Dendritic cell treated with granulocyte-macrophage colony-stimulating factor and Interleukin-4, amounts not matched to agents 40 ng/mL and 50 ng/mL, for 4 days (primary cell): ENCODE results near the gene HK1.
A peak's percentile ranks its signal among the peaks of the same experiment; 100 is the strongest.
"Not testable (repeated sequence)": the region's sequence is repeated elsewhere in the genome, so short reads cannot be mapped to it uniquely, and the experiment has no call there.

Source experiments
- H3K27ac Mint-ChIP-seq: one replicate; pipeline ENCODE4 v1.8.0; 2022; ENCODE audit warnings: mild to moderate bottlenecking, mixed read lengths
- H3K27me3 Mint-ChIP-seq: one replicate; pipeline ENCODE4 v1.8.0; 2022; ENCODE audit warnings: mild to moderate bottlenecking, mixed read lengths
- H3K36me3 Mint-ChIP-seq: one replicate; pipeline ENCODE4 v1.8.0; 2022; ENCODE audit warnings: low read depth, mixed read lengths
- H3K4me1 Mint-ChIP-seq: one replicate; pipeline ENCODE4 v1.8.0; 2022; ENCODE audit warnings: low read depth, mixed read lengths
- H3K4me3 Mint-ChIP-seq: one replicate; pipeline ENCODE4 v1.8.0; 2022; ENCODE audit warnings: mild to moderate bottlenecking, moderate library complexity, mixed read lengths
- H3K9me3 Mint-ChIP-seq: one replicate; pipeline ENCODE4 v1.8.0; 2022; ENCODE audit warnings: mixed read lengths
- intact Hi-C: fragments of 100-400 bp; cut with micrococcal nuclease; formaldehyde crosslinking; loops from one replicate; pipeline ENCODE4 v1.15.0; 2022

The HK1 gene

GRCh38 chr10:69445041-69445440, 166.7 kb downstream of the HK1 start:
- intact Hi-C loops = no loop called here
- H3K27ac Mint-ChIP-seq = peak overlapping the region; percentile 5
- H3K9me3 Mint-ChIP-seq = no peaks in the 10 kb centered on the region
- no peaks in the 10 kb centered on the region for H3K36me3 Mint-ChIP-seq
- H3K27me3 Mint-ChIP-seq = peaks cover 4% of the 10 kb centered on the region
- H3K4me1 Mint-ChIP-seq = peaks cover 72% of the 10 kb centered on the region
- H3K4me3 Mint-ChIP-seq = no peak overlapping the region

GRCh38 chr10:69446229-69446628, 167.9 kb downstream of the HK1 start:
- intact Hi-C loops = no loop called here
- H3K36me3 Mint-ChIP-seq = no peaks in the 10 kb centered on the region
- H3K9me3 Mint-ChIP-seq = no peaks in the 10 kb centered on the region
- peak overlapping the region; percentile 5 for H3K27ac Mint-ChIP-seq
- H3K4me3 Mint-ChIP-seq = no peak overlapping the region
- peaks cover 69% of the 10 kb centered on the region for H3K4me1 Mint-ChIP-seq
- H3K27me3 Mint-ChIP-seq = peaks cover 11% of the 10 kb centered on the region

- intact Hi-C loops = no loop called here
- H3K4me3 Mint-ChIP-seq = no peak overlapping the region
- no peaks in the 10 kb centered on the region for H3K9me3 Mint-ChIP-seq
- peak overlapping the region; percentile 5 for H3K27ac Mint-ChIP-seq
- H3K27me3 Mint-ChIP-seq = peaks cover 13% of the 10 kb centered on the region
- peaks cover 69% of the 10 kb centered on the region for H3K4me1 Mint-ChIP-seq
- H3K36me3 Mint-ChIP-seq = peaks cover 5% of the 10 kb centered on the region
Measured at GRCh38 chr10:69446650-69447151, 168.4 kb downstream of the HK1 start.

GRCh38 chr10:69449841-69450240, 171.5 kb downstream of the HK1 start:
- peak overlapping the region; percentile 69 for H3K27ac Mint-ChIP-seq

GRCh38 chr10:69450395-69450794, 172.1 kb downstream of the HK1 start:
- H3K4me3 Mint-ChIP-seq, H3K9me3 Mint-ChIP-seq, intact Hi-C loops: not testable (repeated sequence)
- Mint-ChIP-seq H3K4me1 (peaks cover 66% of the 10 kb centered on the region), H3K27me3 (peaks cover 32% of the 10 kb centered on the region), H3K36me3 (peaks cover 31% of the 10 kb centered on the region), H3K27ac (peak overlapping the region; percentile 72)

More at GRCh38 chr10:69449841-69450240, 171.5 kb downstream of the HK1 start:
- Mint-ChIP-seq H3K9me3 (no peaks in the 10 kb centered on the region), H3K27me3 (peaks cover 32% of the 10 kb centered on the region), H3K36me3 (peaks cover 31% of the 10 kb centered on the region), H3K4me1 (peaks cover 71% of the 10 kb centered on the region), H3K4me3 (no peak overlapping the region)
- intact Hi-C loops = no loop called here

GRCh38 chr10:69451209-69451783, 173.0 kb downstream of the HK1 start, which contains the start of gene TSPAN15:
Gene TSPAN15 (plus strand): TSS chr10:69451465. CDS start chr10:69451595, 130 bp downstream.
- Mint-ChIP-seq H3K36me3 (peaks cover 35% of the 10 kb centered on the region), H3K4me1 (peaks cover 61% of the 10 kb centered on the region), H3K9me3 (no peaks in the 10 kb centered on the region), H3K27me3 (peaks cover 31% of the 10 kb centered on the region), H3K4me3 (peak within 1 kb of the TSS; percentile 95), H3K27ac (peak within 1 kb of the TSS; percentile 72)
- intact Hi-C loops = no loop called here
